Adrenal gland (tissue), 12 donors: ENCODE results near the gene MCTP2. TPM values are rescaled to one million over a fixed set of nuclear protein-coding genes. Genes with fewer than 3 reads are reported as not detected.

Experiments
- DNase-seq, 7 donors: peaks; one replicate each; pipeline ENCODE4 v3.0.0-alpha.2; 2019 to 2020
- H3K27ac ChIP-seq, 5 donors: fragments of 200-600 bp; sonication (generic) in 4 of 5; 1 replicate in 3 of 5; 2 replicates in 2 of 5; pipeline versions ENCODE4 v1.5.1 to v1.8.0; 2016 to 2020; ENCODE audit warnings: mild to moderate bottlenecking in 1 of 5
- H3K27me3 ChIP-seq: fragments of 200-600 bp; 2 replicates; pipeline ENCODE4 v1.8.0; 2021
- H3K36me3 ChIP-seq, 2 donors: fragments of 200-600 bp; replicated peaks in 1 of 2; 1 replicate in 1 of 2; 2 replicates in 1 of 2; pipeline versions ENCODE4 v1.5.1 to v1.8.0; 2018 to 2022
- H3K4me1 ChIP-seq, 2 donors: fragments of 200-600 bp; replicated peaks in 1 of 2; 1 replicate in 1 of 2; 2 replicates in 1 of 2; pipeline versions ENCODE4 v1.5.1 to v1.8.0; 2018 to 2021
- H3K4me3 ChIP-seq, 4 donors: fragments of 200-600 bp; sonication (generic) in 3 of 4; one replicate each; pipeline ENCODE4 v1.5.1; 2016 to 2018
- H3K9me3 ChIP-seq, 3 donors: fragments of 200-600 bp; sonication (generic) in 1 of 3; replicated peaks in 1 of 3; 1 replicate in 2 of 3; 2 replicates in 1 of 3; pipeline versions ENCODE4 v1.5.1 to v1.8.0; 2016 to 2021
- CTCF ChIP-seq, 6 experiments: fragments of 450-650 bp in 4 of 6; fragments of 200-600 bp in 2 of 6; sonication (generic) in 1 of 6; IDR thresholded peaks; 1 replicate in 5 of 6; 2 replicates in 1 of 6; pipeline versions ENCODE4 v1.5.1 to v1.8.0; 2016 to 2021; ENCODE audit warnings: antibody characterized with exemption in 6 of 6, mild to moderate bottlenecking in 2 of 6, moderate library complexity in 1 of 6
- POLR2A ChIP-seq, 2 donors: fragments of 450-650 bp; IDR thresholded peaks; one replicate each; pipeline ENCODE4 v1.6.1; 2017; ENCODE audit warnings: antibody characterized with exemption in 2 of 2, mild to moderate bottlenecking in 2 of 2, moderate library complexity in 1 of 2
- WGBS, 4 donors: extraction: QIAGEN DNeasy Blood & Tissue Kit in 2 of 4; methylation state at CpG; one replicate each; pipeline versions ENCODE4 v1.1.5 to v1.1.7; 2013 to 2017; 5-methylcytosine and 5-hydroxymethylcytosine counted together
- intact Hi-C, 2 donors: fragments of 100-400 bp; cut with DNase I; formaldehyde crosslinking; loops; one replicate each; pipeline versions ENCODE4 v1.14.1 to v1.15.0; 2022 to 2023
- polyA plus RNA-seq, 3 donors: library from polyadenylated mRNA; stranded (reverse); fragments of 200-250 nt in 2 of 3; fragments of 350-450 nt in 1 of 3; fragmentation: Illumina TruSeq in 1 of 3; extraction: RNeasy Lipid Tissue Mini Kit (QIAGEN cat#74804) in 1 of 3; gene quantifications; one replicate each; pipeline ENCODE4 v1.2.3, GENCODE V29; 2013 to 2014
- total RNA-seq, 9 donors: library from RNA; depleted of rRNA in 4 of 9; stranded (reverse); fragments of >200 nt in 4 of 9; fragments of 120-200 nt in 1 of 9; fragmentation: NEBNext Ultra II Directional in 1 of 9; extraction: Animal tissue kit (Norgen Biotek cat#: 25700) in 1 of 9; gene quantifications; one replicate each; pipeline versions ENCODE4 v1.1.0 to v1.2.4, GENCODE V29; 2013 to 2023
- donor health status: healthy with polysubstance abuse.
- donor health status: Bipolar disorder and iron deficiency.
- donor health status: DM: yes; HTN: yes; CAD: no.
- donor health status: DM: no; HTN: no; CAD: no.
- donor health status: DM: no; HTN: no; CAD: no.
- donor health status: DM: yes; HTN: yes; CAD: no.

The MCTP2 gene
- total and polyA plus RNA-seq, 12 donors = 2.7 to 21.3 (median 14.4) TPM

GRCh38 chr15:94375997-94376396 is 144.6 kb downstream of the MCTP2 start:
- Histone ChIP-seq H3K4me1 (no peaks in the 10 kb centered on the region), H3K27me3 (no peaks in the 10 kb centered on the region), H3K36me3 (no peaks in the 10 kb centered on the region), H3K4me3 (no peak overlapping the region), H3K9me3 (no peaks in the 10 kb centered on the region), H3K27ac (no peak overlapping the region)
- TF ChIP-seq POLR2A (IDR thresholded peaks at IDR 0.05) (no peak), CTCF (IDR thresholded peaks at IDR 0.05) (peak in 3 of 6 experiments; percentile 3 to 15 (median 15))
- DNase-seq = no peak
- WGBS, 4 donors = 73 to 88% (median 85%) methylated on average over 1 of the region's 1 CpG
- intact Hi-C loops = no loop called here

GRCh38 chr15:94379986-94380385 is 148.6 kb downstream of the MCTP2 start:
- 86 to 90% (median 88%) methylated on average over 3 of the region's 3 CpGs for WGBS, 4 donors
- no peak for TF ChIP-seq POLR2A (IDR thresholded peaks at IDR 0.05)
- TF ChIP-seq CTCF (IDR thresholded peaks at IDR 0.05) = no peak
- H3K27ac ChIP-seq = no peak overlapping the region
- intact Hi-C loops = no loop called here
- H3K27me3 ChIP-seq = no peaks in the 10 kb centered on the region
- no peaks in the 10 kb centered on the region for H3K9me3 ChIP-seq
- H3K4me1 ChIP-seq = no peaks in the 10 kb centered on the region
- no peaks in the 10 kb centered on the region for H3K36me3 ChIP-seq
- no peak overlapping the region for H3K4me3 ChIP-seq
- DNase-seq = no peak

GRCh38 chr15:94380798-94381197 is 149.4 kb downstream of the MCTP2 start:
- no peaks in the 10 kb centered on the region for H3K4me1 ChIP-seq
- intact Hi-C loops = no loop called here
- H3K36me3 ChIP-seq = no peaks in the 10 kb centered on the region
- WGBS, 4 donors = 67 to 88% (median 75%) methylated on average over 1 of the region's 1 CpG
- no peak overlapping the region for H3K27ac ChIP-seq
- no peaks in the 10 kb centered on the region for H3K9me3 ChIP-seq
- no peak overlapping the region for H3K4me3 ChIP-seq
- TF ChIP-seq POLR2A (IDR thresholded peaks at IDR 0.05) = no peak
- no peak for TF ChIP-seq CTCF (IDR thresholded peaks at IDR 0.05)
- no peaks in the 10 kb centered on the region for H3K27me3 ChIP-seq
- DNase-seq = no peak

GRCh38 chr15:94381384-94381783 is 150.0 kb downstream of the MCTP2 start:
- 74 to 91% (median 87%) methylated on average over 3 to 8 of the region's 8 CpGs for WGBS, 4 donors
- Histone ChIP-seq H3K4me1 (no peaks in the 10 kb centered on the region), H3K27me3 (no peaks in the 10 kb centered on the region), H3K36me3 (no peaks in the 10 kb centered on the region), H3K27ac (no peak overlapping the region), H3K9me3 (no peaks in the 10 kb centered on the region), H3K4me3 (no peak overlapping the region)
- TF ChIP-seq CTCF (IDR thresholded peaks at IDR 0.05) (no peak), POLR2A (IDR thresholded peaks at IDR 0.05) (no peak)
- DNase-seq = no peak
- intact Hi-C loops = no loop called here
